ENCODE data around the gene CARNS1. TPM values are rescaled to one million over a fixed set of nuclear protein-coding genes. Genes with fewer than 3 reads are reported as not detected.

CARNS1 gene
- total and polyA plus RNA-seq, 2 of the 13 experiments (the other 11 are each of a cell fraction or from before 2014, with no cell fraction given) = not detected

- TF ChIP-seq ZBTB46 (CRISPR knock-in tag; IDR thresholded peaks at IDR 0.05; ENCODE audit: borderline replicate concordance) (no peak), DR1 (CRISPR knock-in tag; IDR thresholded peaks at IDR 0.05) (no peak), CAMTA2 (CRISPR knock-in tag; IDR thresholded peaks at IDR 0.05; ENCODE audit: borderline replicate concordance) (no peak), ZNF83 (CRISPR knock-in tag; IDR thresholded peaks at IDR 0.05; ENCODE audit: borderline replicate concordance) (no peak), RELA (CRISPR knock-in tag; IDR thresholded peaks at IDR 0.05) (no peak), ZGPAT (CRISPR knock-in tag; IDR thresholded peaks at IDR 0.05) (no peak), ZNF746 (CRISPR knock-in tag; IDR thresholded peaks at IDR 0.05) (no peak), GABPB1 (CRISPR knock-in tag; IDR thresholded peaks at IDR 0.05) (no peak), THAP8 (CRISPR knock-in tag; IDR thresholded peaks at IDR 0.05; ENCODE audit: borderline replicate concordance) (no peak), GTF3A (CRISPR knock-in tag; conservative IDR thresholded peaks at IDR 0.05) (no peak), ZNF678 (CRISPR knock-in tag; IDR thresholded peaks at IDR 0.05) (no peak), PPARG (CRISPR knock-in tag; conservative IDR thresholded peaks at IDR 0.05) (no peak), RFXANK (CRISPR knock-in tag; IDR thresholded peaks at IDR 0.05) (no peak)
These were observed 19.3 kb upstream of the CARNS1 start (continued) for GRCh38 chr11:67396259-67396581.
